HG02884 (cell line): Measurements from ENCODE around the gene TIMM8B.
"Not testable (repeated sequence)": the region's sequence is repeated elsewhere in the genome, so short reads cannot be mapped to it uniquely, and the experiment has no call there.

ENCODE experiments used
- ATAC-seq: cut with Tn5 transposase; IDR thresholded peaks from one replicate; pipeline ENCODE4 v1.9.1; 2021; ENCODE audit warnings: mild to moderate bottlenecking, moderate library complexity; ENCODE audit not compliant: unreplicated experiment

The TIMM8B gene

DNA sequence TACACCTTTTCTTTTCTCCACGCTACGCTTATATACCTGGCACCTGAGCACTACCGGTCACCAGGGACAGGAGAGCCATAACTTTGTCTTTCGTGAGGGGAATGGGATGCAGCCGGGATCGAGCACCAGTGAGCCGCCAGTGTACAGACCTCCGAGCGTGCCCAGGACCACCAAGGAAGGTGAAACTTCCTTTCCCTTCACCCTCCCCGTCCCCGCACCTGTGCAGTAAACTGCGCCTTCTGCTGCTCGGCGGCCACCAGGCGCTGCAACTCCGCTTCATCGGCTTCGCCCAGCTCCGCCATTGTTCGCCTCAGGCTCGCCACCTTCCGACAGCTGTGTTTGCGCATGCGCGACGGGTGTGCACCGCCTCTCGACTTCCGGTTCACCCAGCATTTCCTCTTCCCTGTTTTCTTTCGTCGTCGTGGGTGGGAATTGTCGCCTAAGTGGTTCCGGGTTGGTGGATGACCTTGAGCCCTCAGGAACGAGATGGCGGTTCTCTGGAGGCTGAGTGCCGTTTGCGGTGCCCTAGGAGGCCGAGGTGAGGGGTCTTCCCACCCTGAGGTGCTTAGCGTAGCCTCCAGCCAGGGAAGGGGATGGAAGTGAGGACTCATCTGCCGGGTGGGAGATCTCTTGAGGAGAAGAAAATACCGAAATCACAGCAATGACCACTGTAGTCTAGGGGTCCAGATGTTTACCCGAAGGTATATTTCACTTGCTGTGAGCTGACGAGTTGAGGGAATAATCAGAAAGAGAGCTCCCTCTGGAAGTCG lies at the start of gene TIMM8B, which contains the start of gene SDHD:
TSS of gene TIMM8B (minus strand) at position 335 of the 770 bp plus-strand sequence. CDS start at position 302, 33 bp downstream.
TSS of gene SDHD (plus strand) at position 452 of the 770 bp plus-strand sequence. CDS start at position 487, 35 bp downstream.
- peak; percentile 87 for ATAC-seq

DNA sequence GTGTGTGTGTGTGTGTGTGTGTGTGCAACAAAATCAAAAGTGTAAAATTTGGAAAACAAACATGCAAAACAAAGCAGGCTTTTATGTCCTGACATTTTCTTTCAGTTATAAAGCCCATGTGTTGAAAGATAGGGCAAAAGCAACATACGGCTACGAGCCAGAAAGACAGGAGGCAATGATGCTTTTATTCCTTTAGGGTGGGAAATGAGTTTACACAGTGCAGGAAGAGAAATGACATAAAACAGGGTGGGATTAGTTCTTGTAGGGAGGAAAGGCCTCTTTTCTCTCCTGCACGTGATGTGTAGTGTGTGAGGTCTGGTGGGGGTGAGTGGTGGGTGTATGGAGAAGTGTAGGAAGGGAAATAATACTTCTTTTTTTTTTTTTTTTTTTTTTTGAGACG lies 47.9 kb upstream of the TIMM8B start:
- no peak for ATAC-seq

- no peak for ATAC-seq
These were observed 46.2 kb upstream of the TIMM8B start for GRCh38 chr11:112132737-112133136.

GRCh38 chr11:112129656-112130055 lies 43.1 kb upstream of the TIMM8B start:
- no peak for ATAC-seq

DNA sequence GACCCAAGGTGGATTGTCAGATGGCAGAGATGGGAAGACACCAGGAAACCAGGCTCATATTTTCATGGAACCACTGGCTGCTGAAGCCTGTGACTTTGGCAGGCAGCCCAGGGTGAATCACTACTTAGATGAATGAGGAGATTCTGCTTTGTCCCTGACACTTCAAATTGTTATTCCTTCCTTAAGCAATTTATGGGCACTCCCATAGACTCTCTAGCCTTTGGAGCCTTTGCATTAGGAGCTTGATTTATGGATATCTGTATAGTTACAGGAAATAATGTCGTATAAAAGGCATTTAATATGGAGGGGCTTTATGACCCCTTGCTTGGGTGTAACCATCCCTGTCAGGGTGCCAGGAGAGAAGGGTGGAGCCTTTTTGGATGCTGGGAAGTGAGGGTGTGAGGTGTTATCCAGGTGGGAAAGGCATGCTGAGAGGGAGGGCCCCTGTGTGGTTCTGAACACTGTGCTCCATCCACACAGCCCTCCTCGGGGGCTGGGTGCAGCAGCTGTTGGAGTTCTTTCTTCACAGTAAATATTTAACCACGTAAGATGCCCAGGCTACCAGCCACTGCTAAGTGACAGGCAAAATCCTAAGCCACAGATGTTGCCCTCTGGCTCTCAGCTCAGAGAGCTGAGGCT lies 42.0 kb upstream of the TIMM8B start:
- no peak for ATAC-seq

DNA sequence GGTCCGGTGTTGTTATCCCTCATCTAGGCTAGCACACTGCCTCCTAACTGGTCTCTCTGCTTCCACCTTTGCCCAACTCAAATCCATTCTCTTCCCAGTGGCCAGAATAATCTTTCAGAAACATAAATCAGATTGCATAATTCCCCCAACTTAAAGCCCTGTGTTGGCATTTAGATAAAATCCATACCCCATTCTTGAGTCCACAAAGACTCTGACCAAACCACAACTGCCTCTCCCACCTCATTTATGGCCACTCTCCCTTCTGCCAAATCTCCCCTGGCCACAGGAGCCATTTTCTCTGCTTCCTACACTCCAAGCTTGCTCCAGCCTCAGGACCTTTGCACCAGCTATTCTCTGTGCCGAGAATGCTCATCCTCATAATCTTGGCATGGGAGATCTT lies 40.5 kb upstream of the TIMM8B start:
- no peak for ATAC-seq

- ATAC-seq, result no peak
These were observed 36.6 kb upstream of the TIMM8B start for GRCh38 chr11:112123129-112123528.

DNA sequence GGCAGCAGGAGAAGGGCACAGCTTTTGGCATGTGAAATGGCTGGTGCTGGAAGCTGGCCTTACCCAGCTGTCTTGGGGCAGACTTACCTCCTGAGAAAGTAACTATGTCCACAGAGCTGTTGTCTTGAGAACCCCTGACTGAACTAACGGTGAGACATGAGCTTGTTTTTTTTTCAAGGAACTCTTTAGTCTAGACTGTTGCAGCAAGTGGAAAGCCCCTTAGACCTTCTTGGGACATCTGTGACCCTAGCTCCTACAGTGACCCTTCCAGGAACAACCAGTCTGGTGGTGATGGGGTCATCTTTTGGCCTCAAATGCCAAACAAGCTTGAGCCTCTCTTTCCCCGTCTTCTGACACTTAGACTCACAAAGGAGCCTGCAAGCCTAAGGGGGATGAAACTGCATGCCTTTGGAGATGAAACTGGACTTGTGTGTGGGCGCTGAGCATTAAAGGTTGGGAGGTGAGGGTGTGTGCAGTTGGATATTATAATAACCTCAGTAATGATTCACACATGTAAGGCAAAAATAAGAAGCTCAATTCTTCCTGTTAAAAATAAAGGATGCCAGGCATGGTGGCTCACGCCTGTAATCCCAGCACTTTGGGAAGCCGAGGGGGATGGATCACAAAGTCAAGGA lies 35.5 kb upstream of the TIMM8B start:
- no peak for ATAC-seq

GRCh38 chr11:112118176-112118575 lies 31.6 kb upstream of the TIMM8B start:
- ATAC-seq, result no peak

- no peak for ATAC-seq
These were observed 28.8 kb upstream of the TIMM8B start for GRCh38 chr11:112115386-112115785.

DNA sequence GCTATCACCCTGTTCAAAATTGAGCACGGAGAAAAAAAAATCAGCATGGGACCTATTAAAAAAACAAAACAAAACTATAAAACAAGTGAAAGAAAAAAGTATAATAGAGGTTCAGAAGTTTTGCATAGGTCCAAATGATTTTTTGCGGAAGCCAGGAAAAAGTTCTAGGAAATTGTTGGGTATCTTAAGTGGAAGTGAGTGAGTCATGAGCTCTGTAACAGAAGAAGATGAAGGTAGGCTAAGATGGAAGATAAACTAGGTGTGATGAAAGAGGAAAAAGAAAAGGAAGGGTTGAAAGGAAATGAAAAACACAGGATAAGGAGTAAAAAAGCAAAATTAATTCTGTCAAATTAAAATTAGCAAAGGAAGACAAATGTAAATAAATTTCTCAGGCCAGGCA lies 27.9 kb upstream of the TIMM8B start:
- no peak for ATAC-seq

DNA sequence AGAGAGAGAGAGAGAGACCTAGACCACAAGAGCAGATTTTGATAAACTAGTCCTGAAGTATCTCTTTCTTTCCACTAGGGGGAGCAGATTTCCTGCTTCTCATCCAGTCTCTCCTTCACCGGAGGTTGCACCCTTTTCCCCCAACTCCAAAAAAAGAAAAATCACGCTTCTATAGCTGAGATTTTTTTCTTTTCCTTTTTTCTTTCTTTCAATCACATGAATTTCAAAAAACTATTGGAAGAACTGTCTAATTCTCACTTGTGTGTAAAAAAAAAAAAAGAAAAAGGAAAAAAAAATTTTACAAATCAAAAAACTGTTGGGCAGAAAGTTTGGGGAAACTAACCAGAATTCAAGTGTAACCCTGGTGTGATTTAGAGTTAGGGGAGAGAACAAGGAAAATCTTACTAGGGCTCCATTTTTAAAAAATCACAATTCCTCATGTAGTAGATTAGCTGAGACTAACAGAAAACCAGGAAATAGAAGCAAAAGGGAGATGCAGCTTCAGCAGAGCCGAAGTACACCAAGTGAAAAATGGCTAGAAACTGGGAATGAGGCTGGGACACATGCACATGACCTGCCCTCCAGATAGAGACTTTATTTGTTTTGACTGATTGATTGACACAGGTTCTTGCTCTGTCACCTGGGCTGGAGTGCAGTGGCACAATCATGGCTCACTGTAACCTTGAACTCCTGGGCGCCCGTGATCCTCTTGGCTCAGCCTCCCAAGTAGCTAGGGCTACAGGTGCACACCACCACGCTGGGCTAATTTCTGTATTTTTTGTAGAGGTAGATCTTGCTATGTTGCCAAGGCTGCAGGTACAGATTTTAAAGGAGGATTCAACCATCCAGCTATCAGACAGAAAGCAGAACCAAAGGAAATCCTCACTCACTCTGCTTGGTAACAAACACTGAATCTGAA lies 27.2 kb upstream of the TIMM8B start:
- ATAC-seq, result no peak

- ATAC-seq, result no peak
These were observed 19.5 kb upstream of the TIMM8B start for GRCh38 chr11:112106070-112106469.

DNA sequence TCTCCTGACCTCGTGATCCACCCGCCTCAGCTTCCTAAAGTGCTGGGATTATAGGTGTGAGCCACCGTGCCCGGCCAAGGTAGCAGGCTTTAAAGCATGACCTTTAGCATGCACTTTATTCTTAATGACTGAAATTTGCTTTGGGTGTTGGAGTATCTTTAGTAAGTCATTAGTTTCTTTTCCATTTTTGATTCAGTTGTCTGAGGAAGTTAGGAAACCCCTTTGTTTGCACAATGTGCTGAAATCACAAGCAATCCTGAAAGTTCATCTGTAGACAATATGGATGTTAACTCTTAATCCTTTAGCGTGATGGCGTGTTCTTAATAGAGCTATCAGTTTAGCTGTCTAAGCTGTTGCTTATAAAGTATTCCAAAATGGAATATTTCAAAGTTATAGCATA lies 16.9 kb upstream of the TIMM8B start:
- no peak for ATAC-seq

- no peak for ATAC-seq
These were observed 13.9 kb upstream of the TIMM8B start for GRCh38 chr11:112100462-112100861.

GRCh38 chr11:112097734-112098528 lies 11.4 kb upstream of the TIMM8B start:
- ATAC-seq, result no peak

DNA sequence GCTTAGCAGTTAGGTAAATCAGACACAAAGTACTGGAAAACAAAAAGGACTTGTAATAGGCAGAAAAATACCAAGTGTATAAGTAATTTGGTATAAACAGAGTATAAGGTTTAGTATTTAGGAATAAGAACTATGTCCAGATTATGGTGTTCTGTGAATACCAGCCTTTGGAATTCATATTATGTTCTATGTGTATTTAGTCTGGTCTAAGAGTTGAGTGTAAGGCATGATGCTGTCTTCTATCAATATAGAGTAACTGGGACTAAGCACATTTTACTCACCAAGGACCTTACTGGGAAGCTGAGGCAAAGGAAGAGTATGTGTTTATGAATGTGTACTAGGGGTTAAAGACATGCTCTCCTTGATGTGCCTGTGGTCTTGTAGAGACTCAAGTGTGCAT lies 9.6 kb upstream of the TIMM8B start:
- ATAC-seq, result no peak

- ATAC-seq, result not testable (repeated sequence)
These were observed 8.7 kb upstream of the TIMM8B start for GRCh38 chr11:112095302-112095701.

DNA sequence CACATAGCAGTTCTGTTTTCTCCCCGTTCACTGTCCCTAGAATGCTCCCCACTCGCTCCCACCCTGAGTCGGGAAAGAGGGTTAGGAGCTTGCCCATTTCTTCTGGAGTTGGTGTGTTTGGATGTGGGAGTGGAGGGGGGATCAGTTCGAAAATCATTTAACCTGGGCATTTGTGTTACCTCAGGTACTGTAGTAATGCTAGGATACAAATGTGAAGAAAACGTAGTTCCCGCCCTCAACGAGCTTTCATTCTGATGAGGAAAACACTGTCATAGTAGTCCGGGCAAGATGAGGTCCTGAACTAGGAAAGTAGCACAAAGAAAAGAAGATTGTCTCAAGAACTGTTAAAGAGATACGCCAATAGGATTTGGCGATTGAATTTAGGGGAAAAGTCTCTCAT lies 656 bp upstream of the TIMM8B start:
- no peak for ATAC-seq

DNA sequence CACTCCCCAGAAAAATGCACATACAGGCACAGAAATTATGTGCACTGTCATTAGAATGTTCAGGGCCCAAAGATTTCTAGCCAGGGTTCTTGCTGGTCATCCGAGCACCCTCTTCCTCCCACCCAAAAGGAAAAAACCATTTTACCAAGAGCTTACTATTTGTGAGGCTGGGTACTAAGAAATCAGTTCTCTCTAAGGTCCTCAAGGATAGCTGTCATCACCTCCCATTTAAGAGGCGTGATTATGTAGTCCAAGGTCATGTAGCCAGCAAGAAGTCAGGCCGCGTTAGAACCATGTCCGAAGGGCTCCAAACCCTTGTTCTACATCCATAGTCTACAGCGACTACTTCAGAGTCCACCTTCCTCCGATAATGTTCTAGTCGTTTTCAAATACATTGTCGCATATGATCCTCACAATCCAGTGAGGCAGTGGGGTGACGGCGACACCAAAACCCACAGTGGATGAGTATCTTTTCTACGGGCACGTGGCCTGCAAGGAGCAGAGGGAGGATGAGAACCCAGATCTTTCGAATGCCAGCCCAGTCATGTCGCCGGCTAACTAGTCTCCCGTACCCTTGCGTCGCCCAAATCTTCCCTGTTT lies 634 bp downstream of the TIMM8B start:
- peak; percentile 33 for ATAC-seq
